B cell (primary cell): Measurements from ENCODE around the gene KRT6C.

Source experiments
- CTCF ChIP-seq: fragments of 200-600 bp; IDR thresholded peaks from one replicate; pipeline ENCODE4 v1.8.0; 2022; ENCODE audit warnings: antibody characterized with exemption, mild to moderate bottlenecking
- EZH2 ChIP-seq: IDR thresholded peaks from 2 replicates; pipeline ENCODE4 v1.6.1; 2012; ENCODE audit warnings: borderline replicate concordance, low read depth, mild to moderate bottlenecking, moderate library complexity, low read length; ENCODE audit not compliant: insufficient read depth, poor library complexity, severe bottlenecking

GRCh38 chr12:52452101-52452500 lies 21.5 kb downstream of the KRT6C start, which contains the start of gene KRT6B:
- TF ChIP-seq CTCF (no peak), EZH2 (no peak)
